ENCODE data around the gene PDE6D. TPM values are rescaled to one million over a fixed set of nuclear protein-coding genes. Genes with fewer than 3 reads are reported as not detected.

Gene PDE6D
- total RNA-seq, 1 donor from 2014 or later: 14.2 TPM

Small RNA genes lying within 50 kb of the gene (small RNA-seq; reads per million reads assigned to genes)
- gene AC073476.4 (ENCODE audit: low replicate concordance): not detected
- gene RF00015 (ENCODE audit: low replicate concordance): not detected

Other genes starting within 250 kb of the PDE6D start
- gene TEX44, start 188.4 kb downstream of the PDE6D start, total RNA-seq: not detected
- gene PTMA, start 72.8 kb downstream of the PDE6D start, total RNA-seq: 634 TPM
- 27.7 TPM for gene COPS7B, start 5.2 kb upstream of the PDE6D start, total RNA-seq
- 1.7 TPM for gene NPPC, start 145.1 kb upstream of the PDE6D start, total RNA-seq
- gene DIS3L2, start 180.4 kb upstream of the PDE6D start, total RNA-seq: 31.8 TPM

Data from skin of body (tissue), 2 donors.